HG03520 (cell line): ENCODE measurements around the gene DUSP2.
A peak's percentile ranks its signal among the peaks of the same experiment; 100 is the strongest.

Experiments
- ATAC-seq: cut with Tn5 transposase; IDR thresholded peaks from one replicate; pipeline ENCODE4 v1.9.1; 2021; ENCODE audit warnings: mild to moderate bottlenecking, moderate library complexity; ENCODE audit not compliant: unreplicated experiment

Gene DUSP2

GRCh38 chr2:96135171-96135570 is 10.1 kb downstream of the DUSP2 start:
- no peak for ATAC-seq

GRCh38 chr2:96134421-96134820 is 10.8 kb downstream of the DUSP2 start:
- ATAC-seq: no peak

GRCh38 chr2:96131813-96132745 is 13.2 kb downstream of the DUSP2 start:
- no peak for ATAC-seq

GRCh38 chr2:96131152-96131812 is 14.0 kb downstream of the DUSP2 start:
- ATAC-seq: no peak

GRCh38 chr2:96130483-96130882 is 14.8 kb downstream of the DUSP2 start:
- ATAC-seq: no peak

- no peak for ATAC-seq
Observed at GRCh38 chr2:96129528-96130120, 15.6 kb downstream of the DUSP2 start.

- ATAC-seq: no peak
Observed at GRCh38 chr2:96128456-96128855, 16.8 kb downstream of the DUSP2 start.

- no peak for ATAC-seq
Observed at GRCh38 chr2:96124406-96125265, 20.6 kb downstream of the DUSP2 start.

GRCh38 chr2:96123936-96124335 is 21.3 kb downstream of the DUSP2 start:
- ATAC-seq: no peak

GRCh38 chr2:96123290-96123689 is 21.9 kb downstream of the DUSP2 start:
- ATAC-seq: no peak

GRCh38 chr2:96122391-96122790 is 22.8 kb downstream of the DUSP2 start:
- ATAC-seq: no peak

GRCh38 chr2:96121414-96121813 is 23.8 kb downstream of the DUSP2 start:
- no peak for ATAC-seq

- no peak for ATAC-seq
Observed at GRCh38 chr2:96120991-96121390, 24.2 kb downstream of the DUSP2 start.

- ATAC-seq: no peak
Observed at GRCh38 chr2:96120091-96120720, 25.0 kb downstream of the DUSP2 start.

- no peak for ATAC-seq
Observed at GRCh38 chr2:96119389-96119751, 25.9 kb downstream of the DUSP2 start.

- no peak for ATAC-seq
Observed at GRCh38 chr2:96118698-96119388, 26.4 kb downstream of the DUSP2 start.

- ATAC-seq: no peak
Observed at GRCh38 chr2:96117701-96118588, 27.3 kb downstream of the DUSP2 start.

- ATAC-seq: peak; percentile 62
Observed at GRCh38 chr2:96116879-96117533, 28.2 kb downstream of the DUSP2 start.
